K562 (cell line): ENCODE results near the gene MTG1. TPM values are rescaled to one million over a fixed set of nuclear protein-coding genes. Genes with fewer than 3 reads are reported as not detected.

Source experiments
- ATAC-seq: fragments of 200-7000 bp; cut with Tn5 transposase; 3 replicates; pipeline ENCODE4 v1.9.1; 2020; ENCODE audit warnings: moderate library complexity
- BruUV-seq: library from RNA; stranded (reverse); fragments of 400-500 nt; replicated peaks from 2 replicates; lab custom pipeline; 2021; lab: Mats Ljungman, UMichigan
- CTCF ChIA-PET: fragments of 300-600 bp; formaldehyde crosslinking; extraction: SDS; loops from one replicate; lab custom pipeline; 2021; ENCODE audit warnings: low intra/inter-chr PET ratio; lab: Yijun Ruan, JAX
- POLR2A ChIA-PET: fragments of 300-600, 350-650 bp; sonication (Branson Sonifier 250); formaldehyde crosslinking; extraction: SDS; loops from one replicate; lab custom pipeline; 2021; ENCODE audit warnings: antibody characterized with exemption, inconsistent platforms; lab: Yijun Ruan, JAX
- DNase-seq, 4 experiments: peaks; one replicate each; pipeline versions ENCODE4 v3.0.0 to v3.0.0-alpha.2; 2011 to 2018; ENCODE audit warnings: low spot score in 3 of 4, mixed read lengths in 3 of 4; ENCODE audit errors: extremely low read depth in 1 of 4
- FAIRE-seq: peaks from 2 replicates; lab custom pipeline; 2011; peaks lifted over from hg19 to GRCh38; lab: Jason Lieb, UNC
- H2AFZ ChIP-seq: 2 replicates; pipeline ENCODE4 v1.6.0; 2011; ENCODE audit warnings: low read depth, low read length, control low read depth, inconsistent platforms
- H3K27ac ChIP-seq: fragments of 200-600 bp; 3 replicates; pipeline ENCODE4 v1.8.0; 2011; ENCODE audit warnings: low read depth, mild to moderate bottlenecking, control low read depth, inconsistent platforms, low read length, moderate library complexity, mixed read lengths; ENCODE audit errors: extremely low read depth
- H3K27me3 ChIP-seq, 2 experiments: fragments of 300-600 bp in 1 of 2; 2 replicates in 1 of 2; 3 replicates in 1 of 2; pipeline versions ENCODE4 v1.6.0 to v1.8.0; 2011; ENCODE audit warnings: inconsistent platforms in 2 of 2, low read length in 2 of 2, mild to moderate bottlenecking in 1 of 2, mixed read lengths in 1 of 2, moderate library complexity in 1 of 2; ENCODE audit not compliant: control insufficient read depth in 2 of 2, insufficient read depth in 2 of 2
- H3K36me3 ChIP-seq: fragments of 300-600 bp; 3 replicates; pipeline ENCODE4 v1.8.0; 2011; ENCODE audit warnings: mild to moderate bottlenecking, low read length, inconsistent platforms; ENCODE audit not compliant: control insufficient read depth, insufficient read depth
- H3K4me1 ChIP-seq, 2 experiments: fragments of 200-600 bp in 1 of 2; replicated peaks in 1 of 2; 2 replicates in 1 of 2; 3 replicates in 1 of 2; pipeline versions ENCODE4 v1.5.1 to v1.8.0; 2011; ENCODE audit warnings: inconsistent platforms in 2 of 2, low read length in 2 of 2, mild to moderate bottlenecking in 1 of 2, mixed read lengths in 1 of 2, moderate library complexity in 1 of 2; ENCODE audit not compliant: control insufficient read depth in 2 of 2, insufficient read depth in 2 of 2
- H3K4me2 ChIP-seq: 2 replicates; pipeline ENCODE4 v1.6.1; 2011; ENCODE audit warnings: low read length, control low read depth, inconsistent platforms, mixed read lengths; ENCODE audit not compliant: insufficient read depth
- H3K4me3 ChIP-seq: fragments of 200-600 bp; sonication (generic), shearing (Covaris generic); 2 replicates; pipeline ENCODE4 v1.5.1; 2016; ENCODE audit warnings: control low read depth, inconsistent platforms
- H3K79me2 ChIP-seq: fragments of 200-600 bp; 3 replicates; pipeline ENCODE4 v1.8.0; 2011; ENCODE audit warnings: low read length, inconsistent platforms; ENCODE audit not compliant: control insufficient read depth, insufficient read depth
- H3K9ac ChIP-seq, 2 experiments: 2 replicates each; pipeline versions ENCODE4 v1.6.0 to v1.6.1; 2011; ENCODE audit warnings: low read depth in 2 of 2, low read length in 2 of 2, control low read depth in 1 of 2, inconsistent platforms in 1 of 2, mild to moderate bottlenecking in 1 of 2, mixed read lengths in 1 of 2; ENCODE audit not compliant: insufficient read depth in 1 of 2
- H3K9me1 ChIP-seq: one replicate; pipeline ENCODE4 v1.6.0; 2011; ENCODE audit warnings: inconsistent platforms, mild to moderate bottlenecking, low read length, moderate library complexity; ENCODE audit not compliant: control insufficient read depth, insufficient read depth
- H3K9me3 ChIP-seq: replicated peaks from 2 replicates; pipeline ENCODE4 v1.5.1; 2011; ENCODE audit warnings: low read depth, low read length, inconsistent platforms; ENCODE audit not compliant: control insufficient read depth, insufficient read depth
- H4K20me1 ChIP-seq: replicated peaks from 2 replicates; pipeline ENCODE4 v1.6.1; 2011; ENCODE audit warnings: low read length, inconsistent platforms, mixed read lengths; ENCODE audit not compliant: control insufficient read depth, insufficient read depth
- ARID2 ChIP-seq: fragments of 450-650 bp; IDR thresholded peaks from 2 replicates; pipeline ENCODE4 v1.6.1; 2017; ENCODE audit warnings: antibody characterized with exemption, mild to moderate bottlenecking
- FOS ChIP-seq: IDR thresholded peaks from 3 replicates; pipeline ENCODE4 v1.6.1; 2011; ENCODE audit not compliant: insufficient read length; ENCODE audit errors: extremely low read depth
- HMG20B ChIP-seq: fragments of 250-450 bp; sonication (Bioruptor Pico); IDR thresholded peaks from 2 replicates; pipeline ENCODE4 v1.5.0; 2021; ENCODE audit warnings: mild to moderate bottlenecking
- HSF4 ChIP-seq: fragments of 250-450 bp; sonication (Bioruptor Pico); IDR thresholded peaks from 2 replicates; pipeline ENCODE4 v2.1.2; 2022; ENCODE audit warnings: mild to moderate bottlenecking, moderate library complexity, borderline replicate concordance
- JUNB ChIP-seq: fragments of 450-650 bp; formaldehyde crosslinking; conservative IDR thresholded peaks from 2 replicates; pipeline ENCODE4 v1.4.0; 2020; ENCODE audit warnings: mild to moderate bottlenecking
- KHSRP ChIP-seq: fragments of 450-650 bp; IDR thresholded peaks from 2 replicates; pipeline ENCODE4 v1.6.1; 2017
- MED1 ChIP-seq: sonication (generic); formaldehyde crosslinking; IDR thresholded peaks from 2 replicates; pipeline ENCODE4 v1.8.1; 2023; ENCODE audit warnings: missing genetic modification reagents, borderline replicate concordance
- POLR2AphosphoS2 ChIP-seq: IDR thresholded peaks from 2 replicates; pipeline ENCODE4 v1.6.1; 2012; ENCODE audit warnings: low read length, improper control_type of control experiment
- SMAD4 ChIP-seq: fragments of 250-450 bp; sonication (Bioruptor Pico); conservative IDR thresholded peaks from 2 replicates; pipeline ENCODE4 v1.8.0; 2021; ENCODE audit warnings: inconsistent platforms, mild to moderate bottlenecking, moderate library complexity
- SNRNP70 ChIP-seq: fragments of 200-400 bp; formaldehyde crosslinking; optimal IDR thresholded peaks from 2 replicates; pipeline ENCODE3; 2017; ENCODE audit warnings: low read depth, low read length
- SRSF7 ChIP-seq: fragments of 200-400 bp; formaldehyde crosslinking; optimal IDR thresholded peaks from 2 replicates; pipeline ENCODE3; 2017; ENCODE audit warnings: mild to moderate bottlenecking, low read depth, low read length
- THRB ChIP-seq: fragments of 450-650 bp; formaldehyde crosslinking; conservative IDR thresholded peaks from 2 replicates; pipeline ENCODE4 v1.4.0; 2022; ENCODE audit warnings: mild to moderate bottlenecking, missing genetic modification characterization
- ZNF224 ChIP-seq: sonication (generic); formaldehyde crosslinking; IDR thresholded peaks from 2 replicates; pipeline ENCODE4 v1.8.0; 2022; ENCODE audit warnings: mild to moderate bottlenecking, missing genetic modification reagents
- ZNF274 ChIP-seq: IDR thresholded peaks from 2 replicates; pipeline ENCODE4 v1.6.1; 2011; ENCODE audit warnings: low read depth, mild to moderate bottlenecking, low read length, moderate library complexity, borderline replicate concordance
- ZNF668 ChIP-seq: fragments of 250-450 bp; sonication (Bioruptor Pico); IDR thresholded peaks from 2 replicates; pipeline ENCODE4 v1.8.0; 2022; ENCODE audit warnings: mild to moderate bottlenecking, inconsistent platforms
- WGBS: fragments of 100-300 bp; shearing (Covaris generic); methylation state at CpG from one replicate; pipeline ENCODE4 v1.1.6; 2016; ENCODE audit warnings: low coverage, mixed read lengths; ENCODE audit not compliant: insufficient coverage; ENCODE audit errors: missing lambda C conversion rate; 5-methylcytosine and 5-hydroxymethylcytosine counted together
- in situ Hi-C: fragments of 300-500 bp; cut with MboI; formaldehyde crosslinking; loops from 4 replicates; pipeline ENCODE4 v1.15.0; 2018; ENCODE audit warnings: inconsistent platforms, mixed read lengths
- intact Hi-C: fragments of 100-400 bp; cut with micrococcal nuclease; formaldehyde crosslinking; loops from 2 replicates; pipeline ENCODE4 v1.14.2; 2022
- polyA plus RNA-seq, 8 experiments: library from polyadenylated mRNA; depleted of rRNA in 4 of 8; stranded (reverse) in 5 of 8; unstranded in 3 of 8; fragments of >200 nt; fragmentation: Nextera tagmentation in 2 of 8; fragmentation: Illumina TruSeq in 1 of 8; extraction: Ambion mirVana in 2 of 8; extraction: Trizol in 1 of 8; gene quantifications; 2 replicates each; pipeline versions ENCODE4 v1.2.1 to v1.2.3, GENCODE V29; 2011 to 2014; ENCODE audit warnings: inconsistent platforms in 1 of 8, missing spikeins in 1 of 8
- total RNA-seq, 7 experiments: library from RNA; depleted of rRNA in 6 of 7; stranded (reverse); fragments of >200 nt in 6 of 7; fragmentation: Illumina TruSeq in 2 of 7; extraction: Trizol in 2 of 7; gene quantifications; 2 replicates each; pipeline versions ENCODE4 v1.2.1 to v1.2.3, GENCODE V29; 2011 to 2021; ENCODE audit warnings: low replicate concordance in 1 of 7
- TF ChIP-seq, protein P1 (sequence below): fragments of 450-650 bp; IDR thresholded peaks from 2 replicates; pipeline ENCODE4 v1.6.1; 2016; ENCODE audit warnings: antibody characterized with exemption
- TF ChIP-seq, protein P2 (sequence below), 2 experiments: IDR thresholded peaks in 1 of 2; conservative IDR thresholded peaks in 1 of 2; 2 replicates each; pipeline ENCODE4 v1.6.1; 2016; ENCODE audit warnings: low read depth in 2 of 2, mild to moderate bottlenecking in 1 of 2, missing compliant biosample characterization in 1 of 2, missing genetic modification characterization in 1 of 2, moderate library complexity in 1 of 2

The MTG1 gene
- total and polyA plus RNA-seq, 9 of the 15 experiments (the other 6 are each of a cell fraction or from before 2014, with no cell fraction given): 2.8 to 28.2 (median 15.4) TPM

DNA sequence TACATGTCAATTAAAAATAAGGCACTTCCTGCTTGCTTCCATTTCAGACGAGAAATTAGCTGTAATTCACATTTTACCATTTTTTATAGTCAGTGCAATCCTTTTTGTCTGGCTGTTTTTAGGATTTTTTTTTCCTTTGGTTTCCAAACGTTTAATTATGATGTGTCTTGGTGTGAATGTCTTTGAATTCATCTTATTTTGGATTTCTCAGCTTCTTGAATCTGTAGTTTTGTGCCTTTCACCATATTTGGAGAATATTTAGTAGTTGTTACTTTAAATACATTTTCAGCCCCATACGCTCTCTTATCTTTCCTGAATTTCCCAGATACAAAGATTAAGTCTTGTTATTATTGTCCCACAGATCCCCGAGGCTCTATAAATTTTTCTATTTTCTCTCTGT is 57.4 kb downstream of the MTG1 start:
- H3K4me2 ChIP-seq: no peak overlapping the region
- in situ Hi-C loops: no loop called here
- ChIA-PET POLR2A (no interaction called here), CTCF (no interaction called here)
- no peak overlapping the region for H2AFZ ChIP-seq
- no peak overlapping the region for H3K27ac ChIP-seq
- no peak for ATAC-seq
- no peaks in the 10 kb centered on the region for H3K36me3 ChIP-seq
- intact Hi-C loops: no loop called here
- DNase-seq: no peak
- no peaks in the 10 kb centered on the region for H4K20me1 ChIP-seq
- peaks cover 2% of the 10 kb centered on the region; the same call in 1 of the 2 replicates for H3K9me3 ChIP-seq
- TF ChIP-seq ZNF224 (CRISPR knock-in tag): no peak
- no peak for TF ChIP-seq KHSRP
- TF ChIP-seq, protein P1, sequence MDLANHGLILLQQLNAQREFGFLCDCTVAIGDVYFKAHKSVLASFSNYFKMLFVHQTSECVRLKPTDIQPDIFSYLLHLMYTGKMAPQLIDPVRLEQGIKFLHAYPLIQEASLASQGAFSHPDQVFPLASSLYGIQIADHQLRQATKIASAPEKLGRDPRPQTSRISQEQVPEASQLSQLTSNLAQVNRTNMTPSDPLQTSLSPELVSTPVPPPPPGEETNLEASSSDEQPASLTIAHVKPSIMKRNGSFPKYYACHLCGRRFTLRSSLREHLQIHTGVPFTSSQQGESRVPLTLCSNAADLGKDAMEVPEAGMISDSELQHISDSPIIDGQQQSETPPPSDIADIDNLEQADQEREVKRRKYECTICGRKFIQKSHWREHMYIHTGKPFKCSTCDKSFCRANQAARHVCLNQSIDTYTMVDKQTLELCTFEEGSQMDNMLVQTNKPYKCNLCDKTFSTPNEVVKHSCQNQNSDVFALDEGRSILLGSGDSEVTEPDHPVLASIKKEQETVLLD: no peak
- TF ChIP-seq SNRNP70: no peak
- no peak for TF ChIP-seq FOS
- no peak for TF ChIP-seq HMG20B (CRISPR knock-in tag)
- no peak for TF ChIP-seq SMAD4
- no peak for TF ChIP-seq HSF4 (CRISPR knock-in tag)
- TF ChIP-seq SRSF7: no peak
- no peak for TF ChIP-seq THRB (CRISPR knock-in tag)
- TF ChIP-seq POLR2AphosphoS2: no peak
- TF ChIP-seq, protein P2, sequence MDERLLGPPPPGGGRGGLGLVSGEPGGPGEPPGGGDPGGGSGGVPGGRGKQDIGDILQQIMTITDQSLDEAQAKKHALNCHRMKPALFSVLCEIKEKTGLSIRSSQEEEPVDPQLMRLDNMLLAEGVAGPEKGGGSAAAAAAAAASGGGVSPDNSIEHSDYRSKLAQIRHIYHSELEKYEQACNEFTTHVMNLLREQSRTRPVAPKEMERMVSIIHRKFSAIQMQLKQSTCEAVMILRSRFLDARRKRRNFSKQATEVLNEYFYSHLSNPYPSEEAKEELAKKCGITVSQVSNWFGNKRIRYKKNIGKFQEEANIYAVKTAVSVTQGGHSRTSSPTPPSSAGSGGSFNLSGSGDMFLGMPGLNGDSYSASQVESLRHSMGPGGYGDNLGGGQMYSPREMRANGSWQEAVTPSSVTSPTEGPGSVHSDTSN (CRISPR knock-in tag; IDR thresholded peaks at IDR 0.05; ENCODE audit: low read depth): no peak
- TF ChIP-seq, protein P2 (tag; conservative IDR thresholded peaks at IDR 0.05; ENCODE audit: low read depth): no peak
- no peak for TF ChIP-seq MED1 (CRISPR knock-in tag)
- TF ChIP-seq ARID2: no peak
- TF ChIP-seq ZNF274: no peak
- TF ChIP-seq JUNB: no peak
- no peak for TF ChIP-seq ZNF668 (CRISPR knock-in tag)
- H3K4me1 ChIP-seq: peaks cover 0 to 22% of the 10 kb centered on the region in 2 experiments; a peak in 2 of 5 replicates
- no peak overlapping the region for H3K9ac ChIP-seq
- no peaks in the 10 kb centered on the region for H3K9me1 ChIP-seq
- BruUV-seq: no TSS peak
- no peak for FAIRE-seq
- H3K4me3 ChIP-seq: no peak overlapping the region
- 3% methylated on average over 4 of the region's 4 CpGs for WGBS
- H3K79me2 ChIP-seq: no peaks in the 10 kb centered on the region; the same call in 2 of the 3 replicates
- H3K27me3 ChIP-seq: peaks cover 0 to 16% of the 10 kb centered on the region in 2 experiments; a peak in 2 of 5 replicates
